GM13977 (cell line): ENCODE measurements around the gene HIC1.

Source experiments
- DNase-seq: peaks from one replicate; pipeline ENCODE4 v3.0.0; 2012; ENCODE audit warnings: low spot score
- in situ Hi-C: fragments of 300-500 bp; cut with MboI; formaldehyde crosslinking; loops from one replicate; pipeline ENCODE4 v1.12.0; 2022; ENCODE audit warnings: low sequenced_read_pairs, low pct_unique_long_range_greater_than_20kb, mixed read lengths, inconsistent platforms; ENCODE audit not compliant: unreplicated experiment
- TF ChIP-seq, protein P1 (sequence below): IDR thresholded peaks from 2 replicates; pipeline ENCODE4 v1.5.1; 2012; ENCODE audit warnings: mild to moderate bottlenecking, control low read depth; ENCODE audit not compliant: insufficient read depth; ENCODE audit errors: extremely low read depth, missing control alignments

The HIC1 gene

DNA sequence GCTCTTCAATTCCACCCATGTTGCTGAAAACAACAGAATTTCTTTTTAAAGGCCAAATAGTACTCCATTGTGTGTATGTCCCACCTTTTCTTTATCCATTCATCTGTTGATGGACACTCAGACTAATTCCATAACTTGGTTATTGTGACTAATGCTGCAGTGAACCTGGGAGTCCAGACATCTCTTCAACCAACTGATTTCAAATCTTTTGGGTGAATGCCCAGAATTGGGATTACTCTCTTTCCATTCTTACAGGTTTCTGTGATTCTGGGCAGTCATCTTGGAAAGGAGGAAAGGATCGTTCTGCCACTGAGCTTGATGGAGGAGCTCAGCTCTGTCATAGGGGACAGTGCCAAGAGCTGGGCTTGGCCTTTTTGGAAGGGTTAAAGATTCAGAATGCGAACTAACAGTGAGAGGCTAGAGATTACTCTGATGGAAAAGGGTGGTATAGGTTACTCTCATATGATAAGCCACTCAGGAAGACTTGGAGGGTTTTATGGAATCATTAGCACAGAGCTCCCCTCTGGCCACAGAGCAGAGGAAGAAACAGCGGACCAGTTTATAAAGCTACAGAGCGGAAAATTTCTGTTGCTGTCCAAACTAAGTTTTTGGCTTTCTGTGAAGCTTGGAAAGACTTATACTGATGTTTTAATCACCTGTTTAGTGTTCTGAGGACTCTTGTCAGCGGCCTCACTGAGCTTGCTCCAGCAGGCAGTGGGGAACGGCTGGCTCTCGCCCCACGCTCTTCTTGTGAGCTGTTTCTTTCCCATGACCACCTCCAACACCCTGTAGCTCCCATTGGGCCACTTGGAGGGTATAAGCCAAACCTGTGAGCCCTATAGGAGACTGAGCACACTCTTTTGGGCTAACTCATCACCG is 48.3 kb downstream of the HIC1 start:
- no peak for DNase-seq
- TF ChIP-seq, protein P1, sequence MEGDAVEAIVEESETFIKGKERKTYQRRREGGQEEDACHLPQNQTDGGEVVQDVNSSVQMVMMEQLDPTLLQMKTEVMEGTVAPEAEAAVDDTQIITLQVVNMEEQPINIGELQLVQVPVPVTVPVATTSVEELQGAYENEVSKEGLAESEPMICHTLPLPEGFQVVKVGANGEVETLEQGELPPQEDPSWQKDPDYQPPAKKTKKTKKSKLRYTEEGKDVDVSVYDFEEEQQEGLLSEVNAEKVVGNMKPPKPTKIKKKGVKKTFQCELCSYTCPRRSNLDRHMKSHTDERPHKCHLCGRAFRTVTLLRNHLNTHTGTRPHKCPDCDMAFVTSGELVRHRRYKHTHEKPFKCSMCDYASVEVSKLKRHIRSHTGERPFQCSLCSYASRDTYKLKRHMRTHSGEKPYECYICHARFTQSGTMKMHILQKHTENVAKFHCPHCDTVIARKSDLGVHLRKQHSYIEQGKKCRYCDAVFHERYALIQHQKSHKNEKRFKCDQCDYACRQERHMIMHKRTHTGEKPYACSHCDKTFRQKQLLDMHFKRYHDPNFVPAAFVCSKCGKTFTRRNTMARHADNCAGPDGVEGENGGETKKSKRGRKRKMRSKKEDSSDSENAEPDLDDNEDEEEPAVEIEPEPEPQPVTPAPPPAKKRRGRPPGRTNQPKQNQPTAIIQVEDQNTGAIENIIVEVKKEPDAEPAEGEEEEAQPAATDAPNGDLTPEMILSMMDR = no peak
- in situ Hi-C loops = no loop called here

DNA sequence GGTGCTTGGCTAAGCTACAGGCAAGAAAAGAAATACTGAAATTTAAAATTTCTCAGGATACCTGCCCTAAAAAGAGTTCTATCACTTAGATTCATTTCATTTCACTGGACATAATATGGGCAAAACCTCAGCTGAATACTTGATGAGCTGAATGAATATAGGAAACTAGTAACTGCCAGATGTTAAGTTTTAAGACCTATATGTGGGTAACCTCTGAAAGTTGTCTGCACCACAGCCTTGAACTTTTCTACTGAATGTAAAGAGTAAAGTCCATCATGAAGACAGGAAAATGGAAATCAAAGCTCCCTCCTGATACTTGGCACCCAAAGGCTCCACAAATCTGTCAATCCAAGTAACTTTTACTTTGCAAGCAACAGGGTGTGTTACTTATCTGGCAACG is 50.8 kb downstream of the HIC1 start:
- in situ Hi-C loops = no loop called here
- DNase-seq = no peak
- TF ChIP-seq, protein P1 = no peak

DNA sequence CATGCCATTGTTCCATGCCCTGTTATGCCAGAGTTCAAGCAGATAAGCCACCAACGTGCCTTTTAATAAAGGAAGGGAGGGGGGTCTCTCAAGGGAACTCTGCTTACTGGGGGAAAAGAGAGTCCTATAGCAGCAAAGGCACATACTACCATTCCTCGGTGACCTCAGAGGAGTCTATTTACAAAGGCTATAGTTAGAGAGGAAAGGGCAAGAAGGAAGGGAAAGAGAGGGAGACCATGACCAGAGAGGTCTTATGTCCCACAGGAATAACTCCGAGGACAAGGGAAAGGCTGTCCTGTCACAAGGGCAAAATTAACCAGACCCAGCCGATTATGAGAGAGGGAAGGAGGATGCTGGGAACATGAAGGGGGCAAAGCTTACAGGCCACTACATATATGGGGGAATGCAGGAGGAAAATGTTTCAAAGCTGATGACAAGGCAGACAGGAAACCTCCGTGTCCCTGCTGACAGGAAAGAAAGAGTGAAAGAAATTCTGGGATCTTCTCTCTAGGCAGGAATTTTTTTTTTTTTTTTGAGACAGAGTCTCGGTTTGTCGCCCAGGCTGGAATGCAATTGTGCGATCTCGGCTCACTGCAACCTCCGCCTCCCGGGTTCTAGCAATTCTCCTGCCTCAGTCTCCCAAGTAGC is 51.5 kb downstream of the HIC1 start:
- TF ChIP-seq, protein P1 = no peak
- in situ Hi-C loops = no loop called here
- no peak for DNase-seq

DNA sequence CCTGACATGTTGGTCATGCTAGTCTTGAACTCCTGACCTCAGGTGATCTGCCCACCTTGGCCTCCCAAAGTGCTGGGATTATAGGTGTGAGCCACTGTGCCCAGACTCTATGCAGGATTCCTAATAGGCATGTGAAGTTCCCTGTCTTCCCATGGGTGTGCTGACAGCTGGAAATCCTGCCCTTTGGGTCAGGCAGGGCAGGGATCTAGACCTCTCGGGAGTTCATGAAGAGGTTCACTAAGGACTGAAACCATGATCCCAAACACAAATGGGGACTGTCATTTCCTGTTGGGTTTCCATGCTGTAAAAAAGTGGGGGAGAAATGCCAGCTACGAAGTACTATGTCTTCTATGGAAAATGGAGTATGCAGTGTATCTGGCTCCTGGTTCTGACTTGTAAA is 52.1 kb downstream of the HIC1 start:
- DNase-seq = no peak
- in situ Hi-C loops = no loop called here
- TF ChIP-seq, protein P1 = no peak

DNA sequence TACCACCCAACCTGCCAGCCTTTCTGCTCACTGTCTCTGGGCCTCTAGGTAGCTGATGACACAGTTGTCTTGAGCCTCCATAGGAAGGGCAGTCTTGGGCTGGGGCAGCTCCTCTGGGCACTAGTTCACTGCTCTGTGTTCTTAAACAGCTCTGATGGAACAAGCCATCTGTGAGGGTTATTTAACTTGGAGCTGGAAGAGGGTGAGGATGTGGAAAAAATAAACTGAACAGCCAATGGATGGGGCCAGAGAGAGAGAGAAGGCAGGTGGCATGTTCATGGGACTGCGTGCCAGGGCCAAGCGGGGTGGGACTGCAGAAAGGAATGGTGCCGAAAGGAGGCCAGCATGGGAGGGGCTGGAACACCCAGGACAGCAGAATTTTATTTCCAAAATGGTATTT is 52.6 kb downstream of the HIC1 start:
- no peak for DNase-seq
- in situ Hi-C loops = no loop called here
- TF ChIP-seq, protein P1 = no peak

DNA sequence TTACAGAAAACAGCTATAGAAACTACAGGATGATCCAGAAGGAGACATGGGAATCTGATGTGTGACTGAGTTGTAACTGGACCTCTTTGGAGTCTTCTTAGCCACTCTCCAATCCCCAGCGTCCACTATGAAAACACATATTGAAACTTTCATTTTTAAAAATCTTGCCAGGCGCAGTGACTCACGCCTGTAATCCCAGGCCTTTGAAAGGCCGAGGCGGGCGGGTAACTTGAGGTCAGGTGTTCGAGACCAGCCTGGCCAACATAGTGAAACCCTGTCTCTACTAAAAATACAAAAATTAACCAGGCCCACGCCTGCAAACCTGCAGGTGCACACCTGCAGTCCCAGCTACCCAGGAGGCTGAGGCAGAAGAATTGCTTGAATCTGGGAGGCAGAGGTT is 53.3 kb downstream of the HIC1 start:
- TF ChIP-seq, protein P1 = no peak
- in situ Hi-C loops = no loop called here
- no peak for DNase-seq
